H9 (cell line): ENCODE results near the gene UBE2D3. TPM values are rescaled to one million over a fixed set of nuclear protein-coding genes. Genes with fewer than 3 reads are reported as not detected.

ENCODE experiments used
- DNase-seq: peaks from one replicate; pipeline ENCODE4 v3.0.0-alpha.2; 2017
- H2AFZ ChIP-seq: one replicate; pipeline ENCODE4 v1.6.1; 2013; ENCODE audit warnings: mild to moderate bottlenecking, low read length, control low read depth, moderate library complexity
- H2AK5ac ChIP-seq: 2 replicates; pipeline ENCODE4 v1.6.1; 2013; ENCODE audit warnings: low read length, control low read depth, mixed read lengths; ENCODE audit not compliant: insufficient read length
- H2BK120ac ChIP-seq: one replicate; pipeline ENCODE4 v1.6.1; 2013; ENCODE audit warnings: low read depth, mild to moderate bottlenecking, low read length, control low read depth, inconsistent platforms; ENCODE audit not compliant: poor library complexity, severe bottlenecking
- H2BK12ac ChIP-seq: 2 replicates; pipeline ENCODE4 v1.6.1; 2013; ENCODE audit warnings: low read length, control low read depth, mixed read lengths, low read depth; ENCODE audit not compliant: insufficient read length
- H2BK15ac ChIP-seq: 2 replicates; pipeline ENCODE4 v1.6.1; 2013; ENCODE audit warnings: low read depth, low read length, control low read depth
- H2BK20ac ChIP-seq: one replicate; pipeline ENCODE4 v1.6.1; 2013; ENCODE audit warnings: low read depth, mild to moderate bottlenecking, low read length, control low read depth, inconsistent platforms; ENCODE audit not compliant: poor library complexity, severe bottlenecking
- H2BK5ac ChIP-seq: 2 replicates; pipeline ENCODE4 v1.6.1; 2013; ENCODE audit warnings: low read length, control low read depth, mixed read lengths; ENCODE audit not compliant: insufficient read length
- H3K14ac ChIP-seq: 2 replicates; pipeline ENCODE4 v1.6.1; 2013; ENCODE audit warnings: low read length, control low read depth; ENCODE audit not compliant: insufficient read depth
- H3K18ac ChIP-seq: 2 replicates; pipeline ENCODE4 v1.6.1; 2013; ENCODE audit warnings: low read depth, mild to moderate bottlenecking, mixed read lengths, low read length, control low read depth; ENCODE audit not compliant: insufficient read length
- H3K23ac ChIP-seq: 2 replicates; pipeline ENCODE4 v1.6.1; 2013; ENCODE audit warnings: low read length, control low read depth, mixed read lengths, low read depth; ENCODE audit not compliant: insufficient read length
- H3K23me2 ChIP-seq: 2 replicates; pipeline ENCODE4 v1.6.1; 2013; ENCODE audit warnings: low read depth, mild to moderate bottlenecking, mixed read lengths, low read length, control low read depth; ENCODE audit not compliant: insufficient read length, poor library complexity, severe bottlenecking
- H3K27ac ChIP-seq: 2 replicates; pipeline ENCODE4 v1.5.1; 2013; ENCODE audit warnings: low read length, control low read depth, mixed read lengths, low read depth; ENCODE audit not compliant: insufficient read length
- H3K27me3 ChIP-seq: 2 replicates; pipeline ENCODE4 v1.6.1; 2013; ENCODE audit warnings: low read length, control low read depth, inconsistent platforms; ENCODE audit not compliant: insufficient read depth
- H3K4ac ChIP-seq: 2 replicates; pipeline ENCODE4 v1.6.1; 2013; ENCODE audit warnings: low read depth, mild to moderate bottlenecking, control low read depth, inconsistent platforms, low read length, moderate library complexity
- H3K4me1 ChIP-seq: 2 replicates; pipeline ENCODE4 v1.6.1; 2013; ENCODE audit warnings: low read length, control low read depth, inconsistent platforms; ENCODE audit not compliant: insufficient read depth
- H3K4me2 ChIP-seq: 2 replicates; pipeline ENCODE4 v1.6.1; 2013; ENCODE audit warnings: low read length, control low read depth, mixed read lengths; ENCODE audit not compliant: insufficient read length, insufficient read depth
- H3K56ac ChIP-seq: 2 replicates; pipeline ENCODE4 v1.6.1; 2013; ENCODE audit warnings: low read depth, mild to moderate bottlenecking, mixed read lengths, low read length, control low read depth; ENCODE audit not compliant: insufficient read length
- H3K79me1 ChIP-seq: 2 replicates; pipeline ENCODE4 v1.6.1; 2013; ENCODE audit warnings: low read depth, mild to moderate bottlenecking, moderate library complexity, low read length, control low read depth, inconsistent platforms; ENCODE audit not compliant: insufficient read depth, poor library complexity, severe bottlenecking
- H3K79me2 ChIP-seq: 2 replicates; pipeline ENCODE4 v1.6.1; 2013; ENCODE audit warnings: low read length, control low read depth, inconsistent platforms; ENCODE audit not compliant: insufficient read depth
- H3K9ac ChIP-seq: 2 replicates; pipeline ENCODE4 v1.6.1; 2013; ENCODE audit warnings: low read length, control low read depth, mixed read lengths; ENCODE audit not compliant: insufficient read length; ENCODE audit errors: extremely low read depth
- H3K9me3 ChIP-seq: one replicate; pipeline ENCODE4 v1.6.1; 2013; ENCODE audit warnings: low read depth, low read length, inconsistent platforms; ENCODE audit not compliant: control insufficient read depth
- H3T11ph ChIP-seq: one replicate; pipeline ENCODE4 v1.6.1; 2013; ENCODE audit warnings: mild to moderate bottlenecking, low read length, control low read depth, inconsistent platforms
- H4K20me1 ChIP-seq: one replicate; pipeline ENCODE4 v1.6.1; 2013; ENCODE audit not compliant: control insufficient read depth, insufficient read length, insufficient read depth
- H4K5ac ChIP-seq: 2 replicates; pipeline ENCODE4 v1.6.1; 2013; ENCODE audit warnings: low read depth, mild to moderate bottlenecking, mixed read lengths, low read length, control low read depth; ENCODE audit not compliant: insufficient read length
- H4K8ac ChIP-seq: replicated peaks from 2 replicates; pipeline ENCODE4 v1.6.1; 2013; ENCODE audit warnings: low read length, control low read depth, mixed read lengths, low read depth; ENCODE audit not compliant: insufficient read length
- H4K91ac ChIP-seq: 2 replicates; pipeline ENCODE4 v1.6.1; 2013; ENCODE audit warnings: low read depth, mild to moderate bottlenecking, moderate library complexity, mixed read lengths, low read length, control low read depth; ENCODE audit not compliant: insufficient read length
- H3K27ac Mint-ChIP-seq, 3 experiments: 2 replicates in 2 of 3; 3 replicates in 1 of 3; pipeline ENCODE4 v1.8.0; 2020 to 2021; ENCODE audit warnings: mixed read lengths in 3 of 3, mild to moderate bottlenecking in 1 of 3, moderate library complexity in 1 of 3
- H3K27me3 Mint-ChIP-seq: 2 replicates; pipeline ENCODE4 v1.8.0; 2021; ENCODE audit warnings: low read depth, mild to moderate bottlenecking, moderate library complexity, mixed read lengths
- H3K36me3 Mint-ChIP-seq, 3 experiments: 2 replicates in 2 of 3; 3 replicates in 1 of 3; pipeline ENCODE4 v1.8.0; 2020 to 2021; ENCODE audit warnings: low read depth in 3 of 3, mixed read lengths in 3 of 3; ENCODE audit not compliant: insufficient read depth in 1 of 3
- H3K4me1 Mint-ChIP-seq, 2 experiments: 2 replicates each; pipeline ENCODE4 v1.8.0; 2020; ENCODE audit warnings: mixed read lengths in 2 of 2
- H3K4me3 Mint-ChIP-seq, 2 experiments: 2 replicates in 1 of 2; 3 replicates in 1 of 2; pipeline ENCODE4 v1.8.0; 2020 to 2021; ENCODE audit warnings: mild to moderate bottlenecking in 2 of 2, mixed read lengths in 2 of 2, moderate library complexity in 1 of 2
- H3K9me3 Mint-ChIP-seq, 2 experiments: 2 replicates in 1 of 2; 3 replicates in 1 of 2; pipeline ENCODE4 v1.8.0; 2020; ENCODE audit warnings: mild to moderate bottlenecking in 2 of 2, mixed read lengths in 2 of 2, moderate library complexity in 1 of 2
- WGBS: extraction: QIAGEN DNeasy Blood & Tissue Kit; methylation state at CpG from one replicate; pipeline ENCODE4 v1.1.7; 2013; ENCODE audit warnings: missing lambda C conversion rate, low lambda C conversion rate, mixed read lengths; ENCODE audit not compliant: insufficient read length; ENCODE audit errors: extremely low coverage; 5-methylcytosine and 5-hydroxymethylcytosine counted together
- total RNA-seq: library from RNA; stranded (reverse); gene quantifications from 2 replicates; pipeline ENCODE4 v1.2.1, GENCODE V29; 2021
- TF ChIP-seq, protein P1 (sequence below): fragments of 200-600 bp; sonication (generic); conservative IDR thresholded peaks from 3 replicates; pipeline ENCODE4 v1.8.0; 2021; ENCODE audit warnings: antibody characterized with exemption, mild to moderate bottlenecking

The UBE2D3 gene
- total RNA-seq, 1 experiment from 2014 or later = 378 TPM

DNA sequence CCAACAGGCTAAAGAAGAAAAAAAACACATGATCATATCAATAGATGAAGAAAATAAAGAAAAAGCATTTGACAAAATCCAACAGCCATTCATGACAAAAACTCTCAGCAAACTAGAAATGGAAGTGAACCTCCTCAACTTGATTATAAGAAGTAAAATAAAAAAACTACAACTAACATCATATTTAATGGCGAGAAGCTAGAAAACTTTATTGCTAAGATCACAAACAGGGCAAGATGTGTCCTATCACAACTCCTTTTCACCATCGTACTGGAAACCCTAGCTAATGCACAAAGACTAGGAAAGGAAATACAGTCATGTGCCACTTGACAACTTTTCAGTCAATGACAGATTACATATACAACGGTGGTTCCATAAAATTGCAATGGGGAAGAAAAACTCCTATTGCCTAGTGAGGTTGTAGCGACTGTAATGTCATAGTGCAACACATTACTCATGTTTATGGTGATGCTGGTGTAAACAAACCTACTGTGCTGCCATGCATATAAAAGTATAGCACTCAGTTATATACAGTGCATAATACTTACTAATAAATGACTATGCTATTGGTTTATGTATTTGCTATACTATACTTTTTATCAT, 54.5 kb downstream of the UBE2D3 start:
- Histone ChIP-seq H3K27me3 (no peaks in the 10 kb centered on the region), H2BK20ac (no peak overlapping the region), H2BK15ac (no peak overlapping the region), H2BK12ac (no peak overlapping the region), H3K23me2 (no peaks in the 10 kb centered on the region), H3K79me1 (no peaks in the 10 kb centered on the region), H3K9ac (no peak overlapping the region), H3K23ac (no peak overlapping the region), H3K14ac (no peak overlapping the region), H3K4ac (no peak overlapping the region), H3T11ph (no peak overlapping the region), H3K27ac (no peak overlapping the region), H4K20me1 (no peaks in the 10 kb centered on the region), H2AK5ac (no peak overlapping the region), H4K91ac (no peak overlapping the region), H3K4me1 (no peaks in the 10 kb centered on the region), H3K56ac (no peak overlapping the region), H3K79me2 (no peaks in the 10 kb centered on the region), H2AFZ (no peak overlapping the region), H4K5ac (no peak overlapping the region), H3K4me2 (no peak overlapping the region), H3K18ac (no peak overlapping the region), H2BK5ac (no peak overlapping the region), H4K8ac (no peak overlapping the region), H3K9me3 (no peaks in the 10 kb centered on the region), H2BK120ac (no peak overlapping the region)
- no peak overlapping the region for H3K27ac Mint-ChIP-seq
- H3K4me1 Mint-ChIP-seq = no peaks in the 10 kb centered on the region
- no peaks in the 10 kb centered on the region for H3K36me3 Mint-ChIP-seq
- DNase-seq = no peak
- H3K9me3 Mint-ChIP-seq = no peaks in the 10 kb centered on the region; a peak in 1 of 5 replicates
- no peaks in the 10 kb centered on the region; the same call in 1 of the 2 replicates for H3K27me3 Mint-ChIP-seq
- no peak overlapping the region for H3K4me3 Mint-ChIP-seq
- no CpG with 5 or more reads among the region's 4 CpGs for WGBS
- TF ChIP-seq, protein P1, sequence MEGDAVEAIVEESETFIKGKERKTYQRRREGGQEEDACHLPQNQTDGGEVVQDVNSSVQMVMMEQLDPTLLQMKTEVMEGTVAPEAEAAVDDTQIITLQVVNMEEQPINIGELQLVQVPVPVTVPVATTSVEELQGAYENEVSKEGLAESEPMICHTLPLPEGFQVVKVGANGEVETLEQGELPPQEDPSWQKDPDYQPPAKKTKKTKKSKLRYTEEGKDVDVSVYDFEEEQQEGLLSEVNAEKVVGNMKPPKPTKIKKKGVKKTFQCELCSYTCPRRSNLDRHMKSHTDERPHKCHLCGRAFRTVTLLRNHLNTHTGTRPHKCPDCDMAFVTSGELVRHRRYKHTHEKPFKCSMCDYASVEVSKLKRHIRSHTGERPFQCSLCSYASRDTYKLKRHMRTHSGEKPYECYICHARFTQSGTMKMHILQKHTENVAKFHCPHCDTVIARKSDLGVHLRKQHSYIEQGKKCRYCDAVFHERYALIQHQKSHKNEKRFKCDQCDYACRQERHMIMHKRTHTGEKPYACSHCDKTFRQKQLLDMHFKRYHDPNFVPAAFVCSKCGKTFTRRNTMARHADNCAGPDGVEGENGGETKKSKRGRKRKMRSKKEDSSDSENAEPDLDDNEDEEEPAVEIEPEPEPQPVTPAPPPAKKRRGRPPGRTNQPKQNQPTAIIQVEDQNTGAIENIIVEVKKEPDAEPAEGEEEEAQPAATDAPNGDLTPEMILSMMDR = no peak
